Caco-2 (cell line): ENCODE measurements around the gene PATJ. TPM values are rescaled to one million over a fixed set of nuclear protein-coding genes. Genes with fewer than 3 reads are reported as not detected.

Source experiments
- BruUV-seq: library from RNA; stranded (reverse); fragments of 400-500 nt; replicated peaks from 2 replicates; lab custom pipeline; 2021; lab: Mats Ljungman, UMichigan
- CTCF ChIA-PET: fragments of 300-600 bp; sonication (Branson Sonifier 250); formaldehyde crosslinking; loops from one replicate; lab custom pipeline; 2022; ENCODE audit warnings: antibody characterized with exemption; lab: Charles Lee
- POLR2A ChIA-PET: fragments of 300-600 bp; sonication (Branson Sonifier 250); formaldehyde crosslinking; loops from one replicate; lab custom pipeline; 2022; ENCODE audit warnings: antibody characterized with exemption; lab: Charles Lee
- DNase-seq, 2 experiments: peaks; one replicate each; pipeline versions ENCODE4 v3.0.0 to v3.0.0-alpha.2; 2020 to 2022
- H3K27me3 ChIP-seq: replicated peaks from 2 replicates; pipeline ENCODE4 v1.6.0; 2011; ENCODE audit warnings: low read length; ENCODE audit not compliant: control insufficient read depth, insufficient read depth
- H3K36me3 ChIP-seq: 2 replicates; pipeline ENCODE4 v1.5.1; 2011; ENCODE audit warnings: low read length; ENCODE audit not compliant: control insufficient read depth, insufficient read depth
- H3K4me1 ChIP-seq: fragments of 250-450 bp; sonication (Bioruptor Pico); 2 replicates; pipeline ENCODE4 v1.5.1; 2020; ENCODE audit warnings: mild to moderate bottlenecking
- H3K4me3 ChIP-seq: 2 replicates; pipeline ENCODE4 v1.5.1; 2011; ENCODE audit warnings: low read depth, mild to moderate bottlenecking, control low read depth, low read length
- H3K9me3 ChIP-seq: fragments of 250-450 bp; sonication (Bioruptor Pico); 2 replicates; pipeline ENCODE4 v1.5.1; 2020; ENCODE audit warnings: mild to moderate bottlenecking, moderate library complexity
- H3K27ac Mint-ChIP-seq: one replicate; pipeline ENCODE4 v1.8.0; 2022; ENCODE audit warnings: mixed read lengths; ENCODE audit not compliant: unreplicated experiment
- H3K27me3 Mint-ChIP-seq: one replicate; pipeline ENCODE4 v1.8.0; 2022; ENCODE audit warnings: mixed read lengths; ENCODE audit not compliant: insufficient read depth, unreplicated experiment
- H3K36me3 Mint-ChIP-seq: one replicate; pipeline ENCODE4 v1.8.0; 2022; ENCODE audit warnings: mild to moderate bottlenecking, mixed read lengths; ENCODE audit not compliant: insufficient read depth, unreplicated experiment
- H3K4me1 Mint-ChIP-seq: one replicate; pipeline ENCODE4 v1.8.0; 2022; ENCODE audit warnings: low read depth, mixed read lengths; ENCODE audit not compliant: unreplicated experiment
- H3K4me3 Mint-ChIP-seq: one replicate; pipeline ENCODE4 v1.8.0; 2022; ENCODE audit warnings: mild to moderate bottlenecking, moderate library complexity, mixed read lengths; ENCODE audit not compliant: unreplicated experiment
- H3K9me3 Mint-ChIP-seq: one replicate; pipeline ENCODE4 v1.8.0; 2022; ENCODE audit warnings: mixed read lengths; ENCODE audit not compliant: unreplicated experiment
- intact Hi-C: fragments of 100-400 bp; cut with micrococcal nuclease; formaldehyde crosslinking; loops from one replicate; pipeline ENCODE4 v1.10.0; 2022; ENCODE audit not compliant: unreplicated experiment
- total RNA-seq: library from RNA; stranded (reverse); gene quantifications from 2 replicates; pipeline ENCODE4 v1.2.3, GENCODE V29; 2022
- TF ChIP-seq, protein P1 (sequence below), 2 experiments: fragments of 200-600 bp in 1 of 2; IDR thresholded peaks; 1 replicate in 1 of 2; 2 replicates in 1 of 2; pipeline versions ENCODE4 v1.5.1 to v1.8.0; 2011 to 2022; ENCODE audit warnings: antibody characterized with exemption in 1 of 2, control low read depth in 1 of 2, inconsistent platforms in 1 of 2, low read depth in 1 of 2, low read length in 1 of 2, mild to moderate bottlenecking in 1 of 2, moderate library complexity in 1 of 2; ENCODE audit not compliant: insufficient read depth in 1 of 2, severe bottlenecking in 1 of 2, unreplicated experiment in 1 of 2

Gene PATJ
- total RNA-seq, 1 experiment from 2014 or later = 31.6 TPM

DNA sequence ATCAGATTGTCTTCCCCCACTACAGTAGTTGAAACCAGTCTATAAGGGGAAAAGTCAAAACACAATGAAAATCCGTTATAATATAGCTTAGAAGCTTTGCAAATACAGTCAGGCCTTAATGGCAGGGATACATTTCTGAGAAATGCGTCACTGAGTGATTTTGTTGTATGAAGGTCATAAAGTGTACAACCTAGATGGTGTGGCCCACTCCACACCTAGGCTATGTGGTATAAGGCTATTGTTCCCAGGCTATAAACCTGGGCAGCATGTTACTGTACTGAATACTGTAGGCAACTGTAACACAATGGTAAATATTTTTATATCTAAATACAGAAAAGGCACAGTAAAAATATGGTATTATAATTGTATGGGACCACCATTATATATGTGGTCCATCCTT lies 264.4 kb downstream of the PATJ start:
- no peaks in the 10 kb centered on the region for H3K4me1 Mint-ChIP-seq
- ChIA-PET POLR2A (no interaction called here), CTCF (no interaction called here)
- BruUV-seq = no TSS peak
- H3K4me3 Mint-ChIP-seq = no peak overlapping the region
- H3K4me3 ChIP-seq = no peak overlapping the region
- intact Hi-C loops = no loop called here
- H3K36me3 ChIP-seq = no peaks in the 10 kb centered on the region
- no peaks in the 10 kb centered on the region for H3K9me3 Mint-ChIP-seq
- H3K4me1 ChIP-seq = no peaks in the 10 kb centered on the region
- H3K27me3 Mint-ChIP-seq = no peaks in the 10 kb centered on the region
- no peaks in the 10 kb centered on the region for H3K9me3 ChIP-seq
- H3K27me3 ChIP-seq = no peaks in the 10 kb centered on the region
- no peak for DNase-seq
- TF ChIP-seq, protein P1, sequence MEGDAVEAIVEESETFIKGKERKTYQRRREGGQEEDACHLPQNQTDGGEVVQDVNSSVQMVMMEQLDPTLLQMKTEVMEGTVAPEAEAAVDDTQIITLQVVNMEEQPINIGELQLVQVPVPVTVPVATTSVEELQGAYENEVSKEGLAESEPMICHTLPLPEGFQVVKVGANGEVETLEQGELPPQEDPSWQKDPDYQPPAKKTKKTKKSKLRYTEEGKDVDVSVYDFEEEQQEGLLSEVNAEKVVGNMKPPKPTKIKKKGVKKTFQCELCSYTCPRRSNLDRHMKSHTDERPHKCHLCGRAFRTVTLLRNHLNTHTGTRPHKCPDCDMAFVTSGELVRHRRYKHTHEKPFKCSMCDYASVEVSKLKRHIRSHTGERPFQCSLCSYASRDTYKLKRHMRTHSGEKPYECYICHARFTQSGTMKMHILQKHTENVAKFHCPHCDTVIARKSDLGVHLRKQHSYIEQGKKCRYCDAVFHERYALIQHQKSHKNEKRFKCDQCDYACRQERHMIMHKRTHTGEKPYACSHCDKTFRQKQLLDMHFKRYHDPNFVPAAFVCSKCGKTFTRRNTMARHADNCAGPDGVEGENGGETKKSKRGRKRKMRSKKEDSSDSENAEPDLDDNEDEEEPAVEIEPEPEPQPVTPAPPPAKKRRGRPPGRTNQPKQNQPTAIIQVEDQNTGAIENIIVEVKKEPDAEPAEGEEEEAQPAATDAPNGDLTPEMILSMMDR (IDR thresholded peaks at IDR 0.05; ENCODE audit: insufficient read depth in 1 of 2, low read depth in 1 of 2, low read length in 1 of 2, severe bottlenecking in 1 of 2, unreplicated experiment in 1 of 2) = no peak
- no peaks in the 10 kb centered on the region for H3K36me3 Mint-ChIP-seq
- H3K27ac Mint-ChIP-seq = no peak overlapping the region

DNA sequence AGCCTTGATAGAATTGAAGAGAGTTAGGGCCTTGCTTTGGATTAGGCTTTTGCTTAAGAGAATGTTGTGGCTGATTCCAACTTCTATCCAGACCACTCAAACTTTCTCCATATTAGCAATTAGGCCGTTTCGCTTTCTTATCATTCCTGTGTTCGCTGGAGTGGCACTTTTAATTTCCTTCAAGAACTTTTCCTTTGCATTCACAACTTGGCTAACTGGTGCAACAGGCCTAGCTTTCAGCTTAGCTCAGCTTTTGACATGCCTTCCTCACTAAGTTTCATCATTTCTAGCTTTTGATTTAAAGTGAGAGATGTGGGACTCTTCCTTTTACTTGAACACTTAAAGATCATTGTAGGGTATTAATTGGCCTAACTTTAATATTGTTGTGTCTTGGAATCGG lies 268.7 kb downstream of the PATJ start:
- no peaks in the 10 kb centered on the region for H3K36me3 Mint-ChIP-seq
- no TSS peak for BruUV-seq
- no peak for DNase-seq

DNA sequence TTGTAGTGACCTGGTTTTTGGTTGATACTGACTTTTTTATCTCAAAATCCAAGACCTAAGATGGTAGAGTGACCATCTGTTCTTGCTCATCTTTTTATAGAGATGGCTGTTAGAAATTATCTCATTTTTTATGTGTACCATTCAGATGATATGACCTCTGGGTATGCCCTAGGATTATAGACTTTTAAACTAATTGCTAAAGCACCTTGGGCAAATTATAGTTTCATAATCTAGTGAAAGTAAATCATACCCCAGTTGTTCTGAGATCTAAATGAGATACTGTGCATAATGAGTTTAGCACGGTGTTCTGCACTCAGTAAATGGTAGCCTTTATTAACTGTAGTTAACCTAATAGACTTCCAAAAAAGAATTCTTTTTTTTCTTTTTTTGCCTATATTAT lies 269.8 kb downstream of the PATJ start:
- CTCF ChIA-PET = no interaction called here

More for the DNA sequence above, 268.7 kb downstream of the PATJ start:
- ChIA-PET POLR2A (no interaction called here), CTCF (no interaction called here)
- intact Hi-C loops = no loop called here
- Histone ChIP-seq H3K4me1 (no peaks in the 10 kb centered on the region), H3K36me3 (no peaks in the 10 kb centered on the region), H3K4me3 (no peak overlapping the region), H3K9me3 (no peaks in the 10 kb centered on the region), H3K27me3 (no peaks in the 10 kb centered on the region)
- no peak overlapping the region for H3K4me3 Mint-ChIP-seq
- no peak overlapping the region for H3K27ac Mint-ChIP-seq
- no peaks in the 10 kb centered on the region for H3K27me3 Mint-ChIP-seq
- no peaks in the 10 kb centered on the region for H3K9me3 Mint-ChIP-seq
- TF ChIP-seq, protein P1 (IDR thresholded peaks at IDR 0.05; ENCODE audit: insufficient read depth in 1 of 2, low read depth in 1 of 2, low read length in 1 of 2, severe bottlenecking in 1 of 2, unreplicated experiment in 1 of 2) = no peak
- H3K4me1 Mint-ChIP-seq = no peaks in the 10 kb centered on the region

More for the DNA sequence above, 269.8 kb downstream of the PATJ start:
- H3K4me1 Mint-ChIP-seq = no peaks in the 10 kb centered on the region
- H3K9me3 Mint-ChIP-seq = no peaks in the 10 kb centered on the region
- Histone ChIP-seq H3K27me3 (no peaks in the 10 kb centered on the region), H3K36me3 (no peaks in the 10 kb centered on the region), H3K9me3 (no peaks in the 10 kb centered on the region), H3K4me3 (no peak overlapping the region), H3K4me1 (no peaks in the 10 kb centered on the region)
- H3K4me3 Mint-ChIP-seq = no peak overlapping the region
- no peak overlapping the region for H3K27ac Mint-ChIP-seq
- no TSS peak for BruUV-seq
- intact Hi-C loops = no loop called here
- TF ChIP-seq, protein P1 (IDR thresholded peaks at IDR 0.05; ENCODE audit: insufficient read depth in 1 of 2, low read depth in 1 of 2, low read length in 1 of 2, severe bottlenecking in 1 of 2, unreplicated experiment in 1 of 2) = no peak
- H3K27me3 Mint-ChIP-seq = no peaks in the 10 kb centered on the region
- H3K36me3 Mint-ChIP-seq = no peaks in the 10 kb centered on the region
- POLR2A ChIA-PET = no interaction called here
- DNase-seq = no peak
